PC-3 (cell line): ENCODE measurements around the gene AP1M1.

Source experiments
- EZH2 ChIP-seq: fragments of 300-600 bp; sonication (generic); IDR thresholded peaks from one replicate; pipeline ENCODE4 v1.6.1; 2017; ENCODE audit warnings: antibody characterized with exemption, mild to moderate bottlenecking, low read length; ENCODE audit not compliant: unreplicated experiment
- EZH2phosphoT487 ChIP-seq: fragments of 300-600 bp; sonication (generic); IDR thresholded peaks from 2 replicates; pipeline ENCODE4 v1.6.1; 2018; ENCODE audit warnings: mild to moderate bottlenecking, antibody characterized with exemption, low read length, borderline replicate concordance
- TF ChIP-seq, protein P1 (sequence below): fragments of 300-600 bp; sonication (generic); conservative IDR thresholded peaks from 2 replicates; pipeline ENCODE4 v1.5.1; 2017; ENCODE audit warnings: antibody characterized with exemption, low read depth, mild to moderate bottlenecking, low read length

GRCh38 chr19:16153582-16154336 is 44.0 kb upstream of the AP1M1 start:
- TF ChIP-seq, protein P1, sequence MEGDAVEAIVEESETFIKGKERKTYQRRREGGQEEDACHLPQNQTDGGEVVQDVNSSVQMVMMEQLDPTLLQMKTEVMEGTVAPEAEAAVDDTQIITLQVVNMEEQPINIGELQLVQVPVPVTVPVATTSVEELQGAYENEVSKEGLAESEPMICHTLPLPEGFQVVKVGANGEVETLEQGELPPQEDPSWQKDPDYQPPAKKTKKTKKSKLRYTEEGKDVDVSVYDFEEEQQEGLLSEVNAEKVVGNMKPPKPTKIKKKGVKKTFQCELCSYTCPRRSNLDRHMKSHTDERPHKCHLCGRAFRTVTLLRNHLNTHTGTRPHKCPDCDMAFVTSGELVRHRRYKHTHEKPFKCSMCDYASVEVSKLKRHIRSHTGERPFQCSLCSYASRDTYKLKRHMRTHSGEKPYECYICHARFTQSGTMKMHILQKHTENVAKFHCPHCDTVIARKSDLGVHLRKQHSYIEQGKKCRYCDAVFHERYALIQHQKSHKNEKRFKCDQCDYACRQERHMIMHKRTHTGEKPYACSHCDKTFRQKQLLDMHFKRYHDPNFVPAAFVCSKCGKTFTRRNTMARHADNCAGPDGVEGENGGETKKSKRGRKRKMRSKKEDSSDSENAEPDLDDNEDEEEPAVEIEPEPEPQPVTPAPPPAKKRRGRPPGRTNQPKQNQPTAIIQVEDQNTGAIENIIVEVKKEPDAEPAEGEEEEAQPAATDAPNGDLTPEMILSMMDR = no peak
- TF ChIP-seq EZH2 (no peak), EZH2phosphoT487 (no peak)
